ENCODE data around the gene TUB. TPM values are rescaled to one million over a fixed set of nuclear protein-coding genes. Genes with fewer than 3 reads are reported as not detected.

The TUB gene
- polyA plus RNA-seq, 4 donors: 0.54 to 8.8 (median 3.5) TPM; not detected in 1

DNA sequence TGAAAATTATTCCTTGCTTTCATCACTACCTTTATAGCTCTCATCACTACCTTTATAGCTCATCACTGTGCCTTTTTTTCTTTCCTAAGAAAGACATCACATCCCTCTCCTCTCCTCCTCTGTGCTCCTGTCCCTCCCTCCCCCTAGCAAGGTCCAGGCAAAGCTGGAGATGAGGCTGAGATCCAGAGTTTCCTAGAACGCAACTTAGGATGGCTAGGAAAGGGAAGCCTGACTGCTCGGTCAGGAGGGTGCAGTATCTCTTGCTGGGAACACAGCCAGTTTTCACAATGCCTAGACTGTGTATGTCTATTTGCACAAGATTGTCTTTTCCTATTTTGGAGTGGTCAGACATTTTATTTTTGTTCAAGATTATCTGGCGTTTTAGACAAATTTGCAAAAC is 24.7 kb downstream of the TUB start:
- Histone ChIP-seq H3K36me3 (ENCODE audit: control insufficient read depth in 3 of 3, insufficient read depth in 2 of 3, low read depth in 1 of 3, low read length in 3 of 3) (peaks cover 0 to 17% (median 2%) of the 10 kb centered on the region in 3 donors), H3K27ac (ENCODE audit: low read depth in 1 of 3, low read length in 2 of 3) (no peak overlapping the region), H3K4me1 (ENCODE audit: control insufficient read depth in 3 of 3, insufficient read depth in 2 of 3, low read depth in 1 of 3, low read length in 2 of 3) (peaks cover 0 to 12% (median 4%) of the 10 kb centered on the region in 3 donors), H3K4me3 (ENCODE audit: low read depth in 1 of 3, low read length in 3 of 3) (no peak overlapping the region), H3K27me3 (ENCODE audit: control insufficient read depth in 3 of 3, insufficient read depth in 3 of 3, low read length in 3 of 3) (no peaks in the 10 kb centered on the region), H3K9me3 (ENCODE audit: control insufficient read depth in 2 of 2, insufficient read depth in 1 of 2, low read depth in 1 of 2, low read length in 1 of 2) (no peaks in the 10 kb centered on the region)
- WGBS, 3 donors: 73 to 83% (median 76%) methylated on average over 3 of the region's 3 CpGs
- FAIRE-seq (no peak), DNase-seq (no peak)

DNA sequence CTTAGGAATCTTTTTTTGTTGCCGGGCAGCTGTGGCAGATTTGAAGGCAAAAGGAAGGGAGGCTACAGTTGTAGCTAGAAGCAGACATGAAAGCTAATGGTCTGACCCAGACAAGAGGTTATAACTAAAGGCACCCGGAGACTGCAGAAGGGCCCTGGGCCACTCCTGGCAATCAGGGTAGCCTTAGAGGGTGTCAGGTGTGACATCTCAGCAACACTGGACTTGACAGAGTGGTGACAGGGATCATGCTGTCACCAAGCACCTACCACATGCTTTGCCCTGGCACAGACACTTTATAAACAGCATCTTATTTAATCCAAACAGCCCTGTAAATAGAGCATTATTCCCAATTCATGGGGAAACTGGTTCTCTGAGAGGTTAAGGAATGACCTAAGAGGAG is 25.7 kb downstream of the TUB start:
- Histone ChIP-seq H3K9me3 (ENCODE audit: control insufficient read depth in 2 of 2, insufficient read depth in 1 of 2, low read depth in 1 of 2, low read length in 1 of 2) (no peaks in the 10 kb centered on the region), H3K27ac (ENCODE audit: low read depth in 1 of 3, low read length in 2 of 3) (no peak overlapping the region), H3K4me3 (ENCODE audit: low read depth in 1 of 3, low read length in 3 of 3) (no peak overlapping the region), H3K36me3 (ENCODE audit: control insufficient read depth in 3 of 3, insufficient read depth in 2 of 3, low read depth in 1 of 3, low read length in 3 of 3) (peaks cover 0 to 10% (median 2%) of the 10 kb centered on the region in 3 donors), H3K4me1 (ENCODE audit: control insufficient read depth in 3 of 3, insufficient read depth in 2 of 3, low read depth in 1 of 3, low read length in 2 of 3) (peaks cover 0 to 15% (median 4%) of the 10 kb centered on the region in 3 donors), H3K27me3 (ENCODE audit: control insufficient read depth in 3 of 3, insufficient read depth in 3 of 3, low read length in 3 of 3) (no peaks in the 10 kb centered on the region)
- FAIRE-seq (no peak), DNase-seq (no peak)
- 90 to 95% (median 94%) methylated on average over 2 of the region's 2 CpGs for WGBS, 3 donors

DNA sequence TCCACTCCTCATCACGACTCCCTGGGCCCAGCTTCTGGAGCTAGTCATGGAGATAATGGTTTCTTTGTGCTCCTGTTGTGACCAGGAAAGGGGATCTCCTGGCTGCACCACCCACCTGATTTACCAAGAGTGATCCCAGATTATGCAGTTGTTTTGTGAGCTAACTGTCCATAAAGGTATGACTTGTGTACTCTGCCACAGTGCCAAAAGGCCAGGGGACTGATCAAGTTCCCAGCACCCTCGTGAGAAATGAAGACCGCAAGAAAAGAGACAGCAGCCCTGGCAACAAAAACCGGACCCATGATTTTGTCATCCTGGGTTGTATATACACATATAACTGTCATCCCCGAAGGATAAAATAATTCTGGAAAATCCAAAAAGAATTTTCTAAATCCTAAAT is 26.6 kb downstream of the TUB start:
- Histone ChIP-seq H3K9me3 (ENCODE audit: control insufficient read depth in 2 of 2, insufficient read depth in 1 of 2, low read depth in 1 of 2, low read length in 1 of 2) (no peaks in the 10 kb centered on the region), H3K27ac (ENCODE audit: low read depth in 1 of 3, low read length in 2 of 3) (no peak overlapping the region), H3K27me3 (ENCODE audit: control insufficient read depth in 3 of 3, insufficient read depth in 3 of 3, low read length in 3 of 3) (no peaks in the 10 kb centered on the region), H3K4me3 (ENCODE audit: low read depth in 1 of 3, low read length in 3 of 3) (no peak overlapping the region), H3K36me3 (ENCODE audit: control insufficient read depth in 3 of 3, insufficient read depth in 2 of 3, low read depth in 1 of 3, low read length in 3 of 3) (peaks cover 0 to 4% (median 0%) of the 10 kb centered on the region in 3 donors), H3K4me1 (ENCODE audit: control insufficient read depth in 3 of 3, insufficient read depth in 2 of 3, low read depth in 1 of 3, low read length in 2 of 3) (peaks cover 0 to 15% (median 4%) of the 10 kb centered on the region in 3 donors)
- no peak for FAIRE-seq
- 86 to 91% (median 90%) methylated on average over 5 of the region's 5 CpGs for WGBS, 3 donors
- no peak for DNase-seq

DNA sequence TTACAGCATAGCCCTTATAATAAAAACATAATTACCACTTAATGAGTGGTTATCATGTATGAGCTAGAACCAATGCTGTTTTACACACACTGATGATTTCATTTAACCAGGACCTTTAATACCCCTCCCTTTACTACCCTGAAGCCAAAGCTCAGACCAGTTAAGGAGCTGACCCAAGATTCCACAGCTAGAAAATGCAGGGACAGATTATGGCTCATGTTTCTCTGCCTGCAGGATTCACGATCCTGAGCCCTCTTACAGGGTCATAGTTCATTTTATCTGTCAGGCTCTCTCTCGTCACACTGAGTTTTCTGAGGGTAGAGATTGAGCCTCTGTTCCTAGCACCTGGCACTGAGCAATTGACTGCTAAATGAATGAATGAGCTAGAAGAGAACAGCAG is 27.4 kb downstream of the TUB start:
- Histone ChIP-seq H3K4me1 (ENCODE audit: control insufficient read depth in 3 of 3, insufficient read depth in 2 of 3, low read depth in 1 of 3, low read length in 2 of 3) (peaks cover 0 to 15% (median 4%) of the 10 kb centered on the region in 3 donors), H3K27me3 (ENCODE audit: control insufficient read depth in 3 of 3, insufficient read depth in 3 of 3, low read length in 3 of 3) (no peaks in the 10 kb centered on the region), H3K9me3 (ENCODE audit: control insufficient read depth in 2 of 2, insufficient read depth in 1 of 2, low read depth in 1 of 2, low read length in 1 of 2) (peaks cover 0 to under 1% of the 10 kb centered on the region in 2 donors), H3K36me3 (ENCODE audit: control insufficient read depth in 3 of 3, insufficient read depth in 2 of 3, low read depth in 1 of 3, low read length in 3 of 3) (peaks cover 0 to 4% (median 0%) of the 10 kb centered on the region in 3 donors), H3K27ac (ENCODE audit: low read depth in 1 of 3, low read length in 2 of 3) (no peak overlapping the region), H3K4me3 (ENCODE audit: low read depth in 1 of 3, low read length in 3 of 3) (no peak overlapping the region)
- FAIRE-seq (no peak), DNase-seq (no peak)
- WGBS, 3 donors: 15 to 64% (median 31%) methylated on average over 2 of the region's 2 CpGs

DNA sequence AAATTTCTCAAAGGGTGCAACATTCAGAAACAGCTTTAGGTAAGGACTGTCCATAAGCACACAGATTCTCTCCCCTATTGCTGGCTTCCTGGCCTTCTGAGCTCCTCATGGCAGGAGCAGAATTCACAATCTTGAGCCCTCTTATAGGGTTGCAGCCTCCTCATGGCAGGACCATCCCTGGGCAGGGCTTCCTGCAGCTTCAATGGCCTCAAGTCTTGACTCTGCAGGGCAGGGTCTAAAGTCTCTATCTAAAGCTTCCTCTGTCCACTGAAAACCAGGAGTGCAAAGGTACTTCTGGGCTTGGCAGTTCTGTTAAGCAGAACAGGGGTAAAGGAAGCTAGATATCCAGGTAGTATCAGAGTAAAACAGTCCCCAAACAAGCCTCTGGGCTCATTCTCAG is 28.7 kb downstream of the TUB start:
- Histone ChIP-seq H3K27me3 (ENCODE audit: control insufficient read depth in 3 of 3, insufficient read depth in 3 of 3, low read length in 3 of 3) (no peaks in the 10 kb centered on the region), H3K27ac (ENCODE audit: low read depth in 1 of 3, low read length in 2 of 3) (peak overlapping the region in 1 of 3 donors; percentile 85), H3K36me3 (ENCODE audit: control insufficient read depth in 3 of 3, insufficient read depth in 2 of 3, low read depth in 1 of 3, low read length in 3 of 3) (peaks cover 0 to 2% (median 0%) of the 10 kb centered on the region in 3 donors), H3K9me3 (ENCODE audit: control insufficient read depth in 2 of 2, insufficient read depth in 1 of 2, low read depth in 1 of 2, low read length in 1 of 2) (peaks cover 0 to 11% of the 10 kb centered on the region in 2 donors), H3K4me3 (ENCODE audit: low read depth in 1 of 3, low read length in 3 of 3) (no peak overlapping the region), H3K4me1 (ENCODE audit: control insufficient read depth in 3 of 3, insufficient read depth in 2 of 3, low read depth in 1 of 3, low read length in 2 of 3) (peaks cover 0 to 15% (median 4%) of the 10 kb centered on the region in 3 donors)
- no peak for FAIRE-seq
- DNase-seq: peak; percentile 39 to 67

DNA sequence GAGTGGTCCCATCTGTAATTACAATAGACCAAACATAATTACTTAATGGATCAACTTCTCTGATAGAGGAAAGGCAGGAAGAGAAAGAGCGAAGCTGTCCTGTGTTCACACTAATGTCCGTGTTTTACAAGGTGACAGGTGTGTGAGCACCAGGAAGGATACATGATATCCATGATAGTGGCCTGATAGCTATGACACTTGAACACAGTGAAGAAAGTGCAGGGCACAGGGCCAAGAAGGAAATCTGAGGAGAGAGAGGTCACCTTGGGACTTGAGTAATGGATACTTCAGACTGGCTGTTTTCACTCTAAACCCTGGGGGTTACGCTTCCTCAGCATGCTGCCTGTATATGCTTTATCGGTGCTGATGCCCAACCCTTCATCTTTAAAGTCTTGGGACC is 29.4 kb downstream of the TUB start:
- Histone ChIP-seq H3K27me3 (ENCODE audit: control insufficient read depth in 3 of 3, insufficient read depth in 3 of 3, low read length in 3 of 3) (no peaks in the 10 kb centered on the region), H3K4me3 (ENCODE audit: low read depth in 1 of 3, low read length in 3 of 3) (no peak overlapping the region), H3K27ac (ENCODE audit: low read depth in 1 of 3, low read length in 2 of 3) (peak overlapping the region in 2 of 3 donors; percentile 14 to 85), H3K4me1 (ENCODE audit: control insufficient read depth in 3 of 3, insufficient read depth in 2 of 3, low read depth in 1 of 3, low read length in 2 of 3) (peaks cover 0 to 15% (median 4%) of the 10 kb centered on the region in 3 donors), H3K36me3 (ENCODE audit: control insufficient read depth in 3 of 3, insufficient read depth in 2 of 3, low read depth in 1 of 3, low read length in 3 of 3) (peaks cover 0 to 2% (median 0%) of the 10 kb centered on the region in 3 donors), H3K9me3 (ENCODE audit: control insufficient read depth in 2 of 2, insufficient read depth in 1 of 2, low read depth in 1 of 2, low read length in 1 of 2) (peaks cover 0 to 11% of the 10 kb centered on the region in 2 donors)
- WGBS, 3 donors: 69 to 82% (median 69%) methylated on average over 4 of the region's 4 CpGs
- no peak for FAIRE-seq
- DNase-seq: peak in 1 of 2 donors; percentile 61

DNA sequence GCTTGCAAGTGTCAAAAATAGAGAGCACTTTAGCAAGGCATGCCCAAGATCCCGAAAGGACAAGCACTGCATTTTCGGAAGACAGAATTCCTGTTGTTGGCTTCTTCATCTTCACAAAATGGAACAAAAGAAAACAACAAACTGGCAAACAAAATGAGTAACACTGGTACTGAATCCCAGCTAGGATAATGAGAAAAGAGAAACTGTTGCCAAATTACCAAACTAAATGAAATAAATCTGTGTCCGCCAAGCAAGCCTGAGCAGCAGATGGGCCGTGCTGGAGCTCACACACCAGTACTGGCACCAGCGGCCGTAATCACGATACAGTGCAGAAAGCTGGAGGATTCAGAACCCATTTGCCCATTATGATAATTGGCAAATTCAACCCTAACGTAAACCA is 30.6 kb downstream of the TUB start:
- Histone ChIP-seq H3K4me1 (ENCODE audit: control insufficient read depth in 3 of 3, insufficient read depth in 2 of 3, low read depth in 1 of 3, low read length in 2 of 3) (peaks cover 0 to 15% (median 4%) of the 10 kb centered on the region in 3 donors), H3K9me3 (ENCODE audit: control insufficient read depth in 2 of 2, insufficient read depth in 1 of 2, low read depth in 1 of 2, low read length in 1 of 2) (peaks cover 0 to 11% of the 10 kb centered on the region in 2 donors), H3K36me3 (ENCODE audit: control insufficient read depth in 3 of 3, insufficient read depth in 2 of 3, low read depth in 1 of 3, low read length in 3 of 3) (peaks cover 0 to 2% (median 0%) of the 10 kb centered on the region in 3 donors), H3K27ac (ENCODE audit: low read depth in 1 of 3, low read length in 2 of 3) (no peak overlapping the region), H3K4me3 (ENCODE audit: low read depth in 1 of 3, low read length in 3 of 3) (no peak overlapping the region), H3K27me3 (ENCODE audit: control insufficient read depth in 3 of 3, insufficient read depth in 3 of 3, low read length in 3 of 3) (no peaks in the 10 kb centered on the region)
- no peak for DNase-seq
- 70 to 94% (median 90%) methylated on average over 8 of the region's 8 CpGs for WGBS, 3 donors
- no peak for FAIRE-seq

DNA sequence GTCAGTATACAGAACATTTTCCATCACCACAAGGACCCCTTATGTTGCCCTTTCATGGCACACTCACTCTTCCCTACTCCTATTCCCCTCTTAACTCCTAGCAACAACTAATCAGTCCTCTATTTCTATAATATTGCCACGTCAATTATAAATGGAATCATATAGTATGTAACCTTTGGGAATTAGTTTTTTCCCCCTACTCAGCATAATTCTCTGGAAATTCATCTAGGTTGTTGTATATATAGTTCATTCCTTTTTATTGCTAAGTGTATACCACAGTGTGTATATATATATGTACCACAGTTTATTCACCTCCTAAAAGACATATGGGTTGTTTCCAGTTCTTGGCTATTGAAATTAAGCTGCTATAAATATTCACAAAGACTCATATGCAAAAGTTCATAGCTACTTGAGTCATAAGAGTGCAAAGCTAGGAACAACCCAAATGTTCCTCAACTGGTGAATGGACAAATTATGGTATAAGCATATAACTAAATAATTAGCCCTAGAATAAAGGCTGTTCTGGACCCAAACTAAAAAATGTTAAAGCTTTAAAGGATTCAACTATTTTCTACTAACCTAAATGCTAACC is 41.3 kb downstream of the TUB start:
- no peak overlapping the region for H3K4me3 ChIP-seq (ENCODE audit: low read depth in 1 of 3, low read length in 3 of 3)
- no peaks in the 10 kb centered on the region for H3K36me3 ChIP-seq (ENCODE audit: control insufficient read depth in 3 of 3, insufficient read depth in 2 of 3, low read depth in 1 of 3, low read length in 3 of 3)
- H3K4me1 ChIP-seq (ENCODE audit: control insufficient read depth in 3 of 3, insufficient read depth in 2 of 3, low read depth in 1 of 3, low read length in 2 of 3): no peaks in the 10 kb centered on the region
- H3K9me3 ChIP-seq (ENCODE audit: control insufficient read depth in 2 of 2, insufficient read depth in 1 of 2, low read depth in 1 of 2, low read length in 1 of 2): no peaks in the 10 kb centered on the region
- FAIRE-seq (no peak), DNase-seq (no peak)
- no peak overlapping the region for H3K27ac ChIP-seq (ENCODE audit: low read depth in 1 of 3, low read length in 2 of 3)
- 72 to 88% (median 78%) methylated on average over 1 of the region's 1 CpG for WGBS, 3 donors
- no peaks in the 10 kb centered on the region for H3K27me3 ChIP-seq (ENCODE audit: control insufficient read depth in 3 of 3, insufficient read depth in 3 of 3, low read length in 3 of 3)

All from small intestine (tissue), 7 donors.